ENCODE measurements around the gene CELF5.

DNA sequence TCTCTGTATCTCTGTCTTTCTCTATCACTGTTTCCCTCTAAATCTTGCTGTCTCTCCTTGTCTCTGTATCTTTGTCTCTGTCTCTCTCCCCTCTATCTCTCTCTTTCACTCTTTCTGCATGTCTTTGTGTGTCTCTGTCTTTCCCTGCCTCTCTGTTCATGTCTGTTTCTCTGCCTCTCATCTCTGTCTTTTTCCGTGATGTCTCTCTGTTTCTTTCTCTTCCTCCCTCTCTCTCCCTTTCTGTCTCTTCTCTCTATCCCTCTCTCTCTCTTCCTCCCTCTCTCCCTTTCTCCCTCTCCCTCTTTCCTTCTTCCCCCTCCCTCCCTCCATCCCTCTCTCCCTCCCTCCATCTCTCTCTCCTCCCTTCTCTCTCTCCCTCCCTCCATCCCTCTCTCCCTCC lies 85.3 kb downstream of the CELF5 start:
- TF ChIP-seq POLR2AphosphoS5 (IDR thresholded peaks at IDR 0.05; ENCODE audit: low read depth, low read length) = no peak
- TF ChIP-seq, protein P1, sequence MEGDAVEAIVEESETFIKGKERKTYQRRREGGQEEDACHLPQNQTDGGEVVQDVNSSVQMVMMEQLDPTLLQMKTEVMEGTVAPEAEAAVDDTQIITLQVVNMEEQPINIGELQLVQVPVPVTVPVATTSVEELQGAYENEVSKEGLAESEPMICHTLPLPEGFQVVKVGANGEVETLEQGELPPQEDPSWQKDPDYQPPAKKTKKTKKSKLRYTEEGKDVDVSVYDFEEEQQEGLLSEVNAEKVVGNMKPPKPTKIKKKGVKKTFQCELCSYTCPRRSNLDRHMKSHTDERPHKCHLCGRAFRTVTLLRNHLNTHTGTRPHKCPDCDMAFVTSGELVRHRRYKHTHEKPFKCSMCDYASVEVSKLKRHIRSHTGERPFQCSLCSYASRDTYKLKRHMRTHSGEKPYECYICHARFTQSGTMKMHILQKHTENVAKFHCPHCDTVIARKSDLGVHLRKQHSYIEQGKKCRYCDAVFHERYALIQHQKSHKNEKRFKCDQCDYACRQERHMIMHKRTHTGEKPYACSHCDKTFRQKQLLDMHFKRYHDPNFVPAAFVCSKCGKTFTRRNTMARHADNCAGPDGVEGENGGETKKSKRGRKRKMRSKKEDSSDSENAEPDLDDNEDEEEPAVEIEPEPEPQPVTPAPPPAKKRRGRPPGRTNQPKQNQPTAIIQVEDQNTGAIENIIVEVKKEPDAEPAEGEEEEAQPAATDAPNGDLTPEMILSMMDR (IDR thresholded peaks at IDR 0.05) = no peak
- TF ChIP-seq, protein P2, sequence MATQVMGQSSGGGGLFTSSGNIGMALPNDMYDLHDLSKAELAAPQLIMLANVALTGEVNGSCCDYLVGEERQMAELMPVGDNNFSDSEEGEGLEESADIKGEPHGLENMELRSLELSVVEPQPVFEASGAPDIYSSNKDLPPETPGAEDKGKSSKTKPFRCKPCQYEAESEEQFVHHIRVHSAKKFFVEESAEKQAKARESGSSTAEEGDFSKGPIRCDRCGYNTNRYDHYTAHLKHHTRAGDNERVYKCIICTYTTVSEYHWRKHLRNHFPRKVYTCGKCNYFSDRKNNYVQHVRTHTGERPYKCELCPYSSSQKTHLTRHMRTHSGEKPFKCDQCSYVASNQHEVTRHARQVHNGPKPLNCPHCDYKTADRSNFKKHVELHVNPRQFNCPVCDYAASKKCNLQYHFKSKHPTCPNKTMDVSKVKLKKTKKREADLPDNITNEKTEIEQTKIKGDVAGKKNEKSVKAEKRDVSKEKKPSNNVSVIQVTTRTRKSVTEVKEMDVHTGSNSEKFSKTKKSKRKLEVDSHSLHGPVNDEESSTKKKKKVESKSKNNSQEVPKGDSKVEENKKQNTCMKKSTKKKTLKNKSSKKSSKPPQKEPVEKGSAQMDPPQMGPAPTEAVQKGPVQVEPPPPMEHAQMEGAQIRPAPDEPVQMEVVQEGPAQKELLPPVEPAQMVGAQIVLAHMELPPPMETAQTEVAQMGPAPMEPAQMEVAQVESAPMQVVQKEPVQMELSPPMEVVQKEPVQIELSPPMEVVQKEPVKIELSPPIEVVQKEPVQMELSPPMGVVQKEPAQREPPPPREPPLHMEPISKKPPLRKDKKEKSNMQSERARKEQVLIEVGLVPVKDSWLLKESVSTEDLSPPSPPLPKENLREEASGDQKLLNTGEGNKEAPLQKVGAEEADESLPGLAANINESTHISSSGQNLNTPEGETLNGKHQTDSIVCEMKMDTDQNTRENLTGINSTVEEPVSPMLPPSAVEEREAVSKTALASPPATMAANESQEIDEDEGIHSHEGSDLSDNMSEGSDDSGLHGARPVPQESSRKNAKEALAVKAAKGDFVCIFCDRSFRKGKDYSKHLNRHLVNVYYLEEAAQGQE (IDR thresholded peaks at IDR 0.05; ENCODE audit: insufficient read depth in 1 of 2, low read depth in 2 of 2, low read length in 1 of 2) = no peak
